Endothelial cell of umbilical vein (primary cell): ENCODE measurements around the gene KLK1. TPM values are rescaled to one million over a fixed set of nuclear protein-coding genes. Genes with fewer than 3 reads are reported as not detected.

Source experiments
- BruUV-seq: library from RNA; stranded (reverse); fragments of 400-500 nt; replicated peaks from 2 replicates; lab custom pipeline; 2021; lab: Mats Ljungman, UMichigan
- CTCF ChIA-PET: fragments of 300-600, 350-600 bp; sonication (Branson Sonifier 250); formaldehyde crosslinking; loops from one replicate; lab custom pipeline; 2021; ENCODE audit warnings: antibody characterized with exemption, inconsistent platforms; lab: Charles Lee
- POLR2A ChIA-PET: fragments of 300-600, 350-600 bp; sonication (Branson Sonifier 250); formaldehyde crosslinking; loops from one replicate; lab custom pipeline; 2021; ENCODE audit warnings: antibody characterized with exemption, inconsistent platforms; lab: Charles Lee
- DNase-seq: peaks from one replicate; pipeline ENCODE4 v3.0.0-alpha.2; 2011; ENCODE audit warnings: low read depth, low spot score
- FAIRE-seq: peaks from 2 replicates; lab custom pipeline; 2011; peaks lifted over from hg19 to GRCh38; lab: Jason Lieb, UNC
- H2AFZ ChIP-seq: 2 replicates; pipeline ENCODE4 v1.6.0; 2012; ENCODE audit warnings: low read depth, low read length, control low read depth, inconsistent platforms
- H3K27ac ChIP-seq: 2 replicates; pipeline ENCODE4 v1.5.1; 2011; ENCODE audit warnings: low read depth, mild to moderate bottlenecking, control low read depth, low read length, moderate library complexity; ENCODE audit not compliant: insufficient read depth
- H3K27me3 ChIP-seq, 2 experiments: 2 replicates each; pipeline versions ENCODE4 v1.6.0 to v1.6.1; 2011; ENCODE audit warnings: low read length in 2 of 2, mixed read lengths in 1 of 2; ENCODE audit not compliant: control insufficient read depth in 2 of 2, insufficient read depth in 2 of 2
- H3K36me3 ChIP-seq, 2 experiments: 2 replicates in 1 of 2; 3 replicates in 1 of 2; pipeline ENCODE4 v1.5.1; 2011; ENCODE audit warnings: low read length in 2 of 2, mild to moderate bottlenecking in 1 of 2, moderate library complexity in 1 of 2; ENCODE audit not compliant: control insufficient read depth in 2 of 2, insufficient read depth in 2 of 2; ENCODE audit errors: extremely low read depth in 1 of 2
- H3K4me1 ChIP-seq: 3 replicates; pipeline ENCODE4 v1.5.1; 2011; ENCODE audit warnings: mild to moderate bottlenecking, low read length; ENCODE audit not compliant: control insufficient read depth, insufficient read depth; ENCODE audit errors: extremely low read depth
- H3K4me2 ChIP-seq: 2 replicates; pipeline ENCODE4 v1.6.1; 2011; ENCODE audit warnings: low read length, control low read depth, mixed read lengths; ENCODE audit not compliant: insufficient read depth
- H3K4me3 ChIP-seq, 3 experiments: fragments of 200-600 bp in 1 of 3; sonication (generic), shearing (Covaris generic) in 1 of 3; replicated peaks in 1 of 3; 2 replicates each; pipeline ENCODE4 v1.5.1; 2011 to 2016; ENCODE audit warnings: control low read depth in 3 of 3, low read length in 3 of 3, mild to moderate bottlenecking in 2 of 3, inconsistent platforms in 1 of 3, low read depth in 1 of 3, moderate library complexity in 1 of 3; ENCODE audit not compliant: insufficient read depth in 1 of 3
- H3K79me2 ChIP-seq: 2 replicates; pipeline ENCODE4 v1.6.0; 2012; ENCODE audit warnings: low read length, inconsistent platforms; ENCODE audit not compliant: control insufficient read depth, insufficient read depth
- H3K9ac ChIP-seq: replicated peaks from 2 replicates; pipeline ENCODE3; 2011; ENCODE audit warnings: low read length, control low read depth; ENCODE audit not compliant: insufficient read depth; ENCODE audit errors: extremely low read depth
- H3K9me1 ChIP-seq: replicated peaks from 3 replicates; pipeline ENCODE4 v1.6.0; 2011; ENCODE audit warnings: mild to moderate bottlenecking, low read length; ENCODE audit not compliant: control insufficient read depth, insufficient read depth; ENCODE audit errors: extremely low read depth
- H3K9me3 ChIP-seq: replicated peaks from 2 replicates; pipeline ENCODE4 v1.5.1; 2012; ENCODE audit warnings: low read length, inconsistent platforms; ENCODE audit not compliant: control insufficient read depth, insufficient read depth
- H4K20me1 ChIP-seq: replicated peaks from 2 replicates; pipeline ENCODE3; 2011; ENCODE audit warnings: mild to moderate bottlenecking, low read length; ENCODE audit not compliant: control insufficient read depth, insufficient read depth; ENCODE audit errors: extremely low read depth
- EZH2 ChIP-seq: IDR thresholded peaks from 2 replicates; pipeline ENCODE4 v1.6.1; 2012; ENCODE audit warnings: borderline replicate concordance, low read depth, mild to moderate bottlenecking, moderate library complexity, low read length, inconsistent platforms; ENCODE audit not compliant: severe bottlenecking
- FOS ChIP-seq: IDR thresholded peaks from 2 replicates; pipeline ENCODE4 v1.6.1; 2011; ENCODE audit warnings: mild to moderate bottlenecking, low read length, moderate library complexity, borderline replicate concordance; ENCODE audit not compliant: insufficient read depth
- GATA2 ChIP-seq: IDR thresholded peaks from 2 replicates; pipeline ENCODE4 v1.7.0; 2011; ENCODE audit warnings: low read depth, mild to moderate bottlenecking, moderate library complexity, mixed read lengths, low read length; ENCODE audit not compliant: insufficient read length, insufficient read depth
- JUN ChIP-seq: IDR thresholded peaks from 2 replicates; pipeline ENCODE4 v1.6.1; 2011; ENCODE audit warnings: borderline replicate concordance, low read depth; ENCODE audit not compliant: insufficient read length, insufficient read depth
- MYC ChIP-seq: IDR thresholded peaks from one replicate; pipeline ENCODE4 v1.6.1; 2011; ENCODE audit warnings: mild to moderate bottlenecking, low read depth, low read length
- POLR2A ChIP-seq: IDR thresholded peaks from 2 replicates; pipeline ENCODE4 v1.6.1; 2012; ENCODE audit warnings: low read depth, mild to moderate bottlenecking, control low read depth, low read length
- POLR2AphosphoS5 ChIP-seq: IDR thresholded peaks from 2 replicates; pipeline ENCODE4 v1.6.1; 2012; ENCODE audit warnings: low read depth, mild to moderate bottlenecking, control low read depth, low read length, moderate library complexity; ENCODE audit not compliant: insufficient read depth
- dilution Hi-C: fragments of 300-500 bp; cut with MboI; formaldehyde crosslinking; loops from one replicate; pipeline ENCODE4 v1.15.0; 2019; ENCODE audit warnings: low sequenced_read_pairs; ENCODE audit not compliant: extremely low pct_ligation_motif_present
- intact Hi-C: fragments of 100-400 bp; cut with micrococcal nuclease; formaldehyde crosslinking; loops from one replicate; pipeline ENCODE4 v1.10.0; 2022
- polyA plus RNA-seq, 4 experiments: library from polyadenylated mRNA; depleted of rRNA in 3 of 4; stranded (reverse) in 3 of 4; unstranded in 1 of 4; fragments of >200 nt; gene quantifications; 2 replicates each; pipeline versions ENCODE4 v1.2.1 to v1.2.3, GENCODE V29; 2011 to 2012; ENCODE audit warnings: missing spikeins in 1 of 4
- total RNA-seq: library from RNA; stranded (reverse); gene quantifications from 2 replicates; pipeline ENCODE4 v1.2.3, GENCODE V29; 2021
- TF ChIP-seq, protein P1 (sequence below), 2 donors: IDR thresholded peaks; 1 replicate in 1 of 2; 2 replicates in 1 of 2; pipeline ENCODE4 v1.5.1; 2011; ENCODE audit warnings: low read length in 2 of 2, mild to moderate bottlenecking in 2 of 2, moderate library complexity in 2 of 2, control low read depth in 1 of 2, inconsistent platforms in 1 of 2, low read depth in 1 of 2; ENCODE audit not compliant: insufficient read depth in 1 of 2; ENCODE audit errors: extremely low read depth in 1 of 2
- TF ChIP-seq, protein P2 (sequence below): IDR thresholded peaks from 2 replicates; pipeline ENCODE4 v1.6.1; 2011; ENCODE audit not compliant: insufficient read depth, insufficient read length

Gene KLK1
- total and polyA plus RNA-seq, 2 donors (not counting 3 experiments of a cell fraction or from before 2014, with no cell fraction given): 0.08 TPM; not detected in 1

DNA sequence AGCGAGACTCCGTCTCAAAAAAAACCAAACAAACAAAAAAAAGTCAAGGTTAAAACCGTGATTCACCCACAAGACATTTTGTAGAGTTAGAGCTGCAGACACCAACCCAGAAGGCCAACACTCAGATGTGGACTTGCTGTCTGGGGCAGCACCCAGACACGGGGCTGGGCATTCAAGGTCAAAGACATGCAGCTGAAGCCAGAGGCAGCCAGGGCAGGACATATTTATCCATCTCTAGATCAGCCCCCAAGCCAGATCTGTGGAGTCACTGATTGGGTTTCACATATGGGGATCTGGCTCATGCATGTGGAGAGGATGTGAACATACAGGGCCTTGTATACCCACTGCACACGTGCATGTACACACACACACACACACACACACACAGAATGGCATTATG, 6.2 kb upstream of the KLK1 start:
- FAIRE-seq: no peak
- ChIA-PET CTCF (no interaction called here), POLR2A (no interaction called here)
- no peaks in the 10 kb centered on the region for H3K36me3 ChIP-seq
- no peaks in the 10 kb centered on the region for H3K9me1 ChIP-seq
- no peak overlapping the region for H2AFZ ChIP-seq
- no peaks in the 10 kb centered on the region for H3K79me2 ChIP-seq
- H4K20me1 ChIP-seq: no peaks in the 10 kb centered on the region
- H3K4me3 ChIP-seq: no peak overlapping the region
- H3K27ac ChIP-seq: no peak overlapping the region
- BruUV-seq: no TSS peak
- no peak overlapping the region for H3K9ac ChIP-seq
- no peak overlapping the region for H3K4me2 ChIP-seq
- dilution Hi-C loops: no loop called here
- no peak for TF ChIP-seq EZH2
- TF ChIP-seq, protein P1, sequence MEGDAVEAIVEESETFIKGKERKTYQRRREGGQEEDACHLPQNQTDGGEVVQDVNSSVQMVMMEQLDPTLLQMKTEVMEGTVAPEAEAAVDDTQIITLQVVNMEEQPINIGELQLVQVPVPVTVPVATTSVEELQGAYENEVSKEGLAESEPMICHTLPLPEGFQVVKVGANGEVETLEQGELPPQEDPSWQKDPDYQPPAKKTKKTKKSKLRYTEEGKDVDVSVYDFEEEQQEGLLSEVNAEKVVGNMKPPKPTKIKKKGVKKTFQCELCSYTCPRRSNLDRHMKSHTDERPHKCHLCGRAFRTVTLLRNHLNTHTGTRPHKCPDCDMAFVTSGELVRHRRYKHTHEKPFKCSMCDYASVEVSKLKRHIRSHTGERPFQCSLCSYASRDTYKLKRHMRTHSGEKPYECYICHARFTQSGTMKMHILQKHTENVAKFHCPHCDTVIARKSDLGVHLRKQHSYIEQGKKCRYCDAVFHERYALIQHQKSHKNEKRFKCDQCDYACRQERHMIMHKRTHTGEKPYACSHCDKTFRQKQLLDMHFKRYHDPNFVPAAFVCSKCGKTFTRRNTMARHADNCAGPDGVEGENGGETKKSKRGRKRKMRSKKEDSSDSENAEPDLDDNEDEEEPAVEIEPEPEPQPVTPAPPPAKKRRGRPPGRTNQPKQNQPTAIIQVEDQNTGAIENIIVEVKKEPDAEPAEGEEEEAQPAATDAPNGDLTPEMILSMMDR (IDR thresholded peaks at IDR 0.05; ENCODE audit: extremely low read depth in 1 of 2, insufficient read depth in 1 of 2, low read depth in 1 of 2, low read length in 2 of 2): no peak
- TF ChIP-seq FOS: no peak
- TF ChIP-seq JUN: no peak
- H3K4me1 ChIP-seq: no peaks in the 10 kb centered on the region
- H3K27me3 ChIP-seq: no peaks in the 10 kb centered on the region
- intact Hi-C loops: no loop called here
- no peaks in the 10 kb centered on the region for H3K9me3 ChIP-seq
- no peak for DNase-seq

DNA sequence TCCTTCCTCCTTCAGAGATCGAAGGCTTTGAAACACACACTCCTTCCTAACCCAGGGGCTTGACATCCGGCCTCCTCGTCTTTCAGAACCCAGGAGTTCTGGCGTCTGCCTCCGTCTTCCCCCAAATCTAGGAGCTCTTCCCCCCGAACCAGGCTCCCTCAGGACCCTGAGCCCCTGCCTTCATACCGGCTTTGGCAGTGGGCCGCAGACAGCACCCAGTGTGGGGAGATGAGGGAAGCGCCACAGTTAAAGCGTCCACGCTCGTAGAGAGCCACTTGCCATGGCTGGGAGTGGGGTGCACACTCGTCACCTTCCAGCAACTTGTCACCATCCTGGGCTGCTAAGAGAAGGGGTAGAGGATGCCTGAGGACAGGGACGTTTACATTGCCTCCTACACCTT, 3.9 kb upstream of the KLK1 start:
- Histone ChIP-seq H3K9me3 (no peaks in the 10 kb centered on the region), H4K20me1 (no peaks in the 10 kb centered on the region), H3K9me1 (no peaks in the 10 kb centered on the region), H3K27me3 (no peaks in the 10 kb centered on the region), H2AFZ (no peak overlapping the region), H3K79me2 (no peaks in the 10 kb centered on the region), H3K4me2 (no peak overlapping the region), H3K4me3 (no peak overlapping the region), H3K36me3 (no peaks in the 10 kb centered on the region), H3K4me1 (no peaks in the 10 kb centered on the region), H3K9ac (no peak overlapping the region), H3K27ac (no peak overlapping the region)
- CTCF ChIA-PET: no interaction called here
- POLR2A ChIA-PET: no interaction called here
- DNase-seq (no peak), FAIRE-seq (no peak)
- TF ChIP-seq, protein P1 (IDR thresholded peaks at IDR 0.05; ENCODE audit: extremely low read depth in 1 of 2, insufficient read depth in 1 of 2, low read depth in 1 of 2, low read length in 2 of 2): no peak
- TF ChIP-seq POLR2A (no peak), GATA2 (no peak), MYC (no peak), JUN (no peak), POLR2AphosphoS5 (no peak), EZH2 (no peak), FOS (no peak)
- TF ChIP-seq, protein P2, sequence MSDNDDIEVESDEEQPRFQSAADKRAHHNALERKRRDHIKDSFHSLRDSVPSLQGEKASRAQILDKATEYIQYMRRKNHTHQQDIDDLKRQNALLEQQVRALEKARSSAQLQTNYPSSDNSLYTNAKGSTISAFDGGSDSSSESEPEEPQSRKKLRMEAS: no peak
- no TSS peak for BruUV-seq
- intact Hi-C loops: no loop called here
- dilution Hi-C loops: no loop called here
